ENCODE measurements around the gene PTTG2.
"Not testable (repeated sequence)": the region's sequence is repeated elsewhere in the genome, so short reads cannot be mapped to it uniquely, and the experiment has no call there.

The PTTG2 gene

DNA sequence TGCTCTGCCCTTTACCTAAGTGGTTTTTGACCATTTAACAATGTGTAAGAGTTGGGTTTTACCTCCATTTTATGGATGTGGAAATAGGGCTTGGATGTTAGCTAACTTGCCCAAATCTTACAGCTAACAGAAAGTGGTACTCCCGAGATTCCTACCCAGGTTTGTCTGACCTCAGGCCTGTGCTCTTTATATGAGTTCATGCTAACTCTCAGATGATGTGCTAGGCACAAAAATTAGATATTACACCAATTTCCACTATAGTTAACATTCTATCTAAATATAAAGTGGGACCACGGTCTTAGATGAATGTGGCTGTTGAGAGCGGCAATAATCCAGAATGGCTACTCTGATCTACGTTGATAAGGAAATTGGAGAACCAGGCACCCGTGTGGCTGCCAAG is at the start of gene PTTG2:
TSS of gene PTTG2 (plus strand) at position 301 of the 400 bp plus-strand sequence. CDS start at position 338, 37 bp downstream.
- DNase-seq, result no peak

DNA sequence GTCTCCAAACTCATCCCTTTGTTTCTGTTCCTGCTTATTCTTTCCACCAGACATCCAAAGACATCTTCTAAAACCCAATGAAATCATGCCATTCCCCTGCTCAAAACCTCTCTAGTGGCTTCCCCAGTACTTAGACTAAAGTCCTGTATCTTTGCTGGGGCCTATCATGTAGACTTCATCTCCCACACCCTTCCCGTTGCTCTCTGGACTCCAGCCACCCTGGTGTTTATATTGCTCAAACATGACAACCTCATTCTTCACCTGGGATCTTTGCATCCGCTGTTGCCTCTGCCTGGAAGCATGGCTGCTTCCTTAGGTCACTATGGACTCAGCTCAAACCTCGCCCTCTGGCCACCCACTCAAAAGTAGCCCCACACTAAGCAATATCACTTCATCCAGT is 45.7 kb upstream of the PTTG2 start:
- DNase-seq, result no peak

DNA sequence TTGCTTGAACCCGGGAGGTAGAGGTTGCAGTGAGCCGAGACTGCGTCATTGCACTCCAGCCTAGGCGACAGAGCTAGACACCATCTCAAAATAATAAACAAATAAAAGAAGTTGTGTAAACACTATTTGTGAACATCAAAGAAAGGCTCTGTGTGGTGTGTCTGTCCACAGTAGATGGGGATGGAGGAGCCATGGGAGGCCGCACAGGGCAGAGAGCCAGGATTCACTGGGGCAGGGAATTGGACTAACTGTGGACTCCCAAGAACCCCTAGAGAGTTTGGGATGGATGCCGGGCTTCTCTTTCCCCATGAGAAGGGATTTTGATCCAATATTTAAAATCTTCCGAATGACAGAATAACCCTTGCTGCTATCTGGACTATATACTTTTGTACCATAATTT is 42.8 kb upstream of the PTTG2 start:
- no peak for DNase-seq

DNA sequence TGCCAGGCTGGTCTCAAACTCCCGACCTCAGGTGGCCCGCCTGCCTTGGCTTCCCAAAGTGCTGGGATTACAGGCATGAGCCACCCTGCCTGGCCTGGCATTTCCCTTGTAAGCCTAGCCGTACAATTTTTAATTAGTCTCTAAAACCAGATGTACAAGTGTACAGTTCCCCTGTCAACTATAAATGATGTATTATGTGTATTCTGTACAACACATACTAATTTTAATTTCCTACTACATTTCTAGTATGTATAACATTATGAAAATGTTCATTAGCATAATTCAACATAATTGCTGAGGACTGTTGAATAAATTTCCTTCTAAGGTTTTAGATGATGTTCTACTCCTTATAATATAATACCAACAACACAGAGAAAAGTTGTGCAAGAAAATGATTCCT is 41.5 kb upstream of the PTTG2 start:
- DNase-seq, result no peak

DNA sequence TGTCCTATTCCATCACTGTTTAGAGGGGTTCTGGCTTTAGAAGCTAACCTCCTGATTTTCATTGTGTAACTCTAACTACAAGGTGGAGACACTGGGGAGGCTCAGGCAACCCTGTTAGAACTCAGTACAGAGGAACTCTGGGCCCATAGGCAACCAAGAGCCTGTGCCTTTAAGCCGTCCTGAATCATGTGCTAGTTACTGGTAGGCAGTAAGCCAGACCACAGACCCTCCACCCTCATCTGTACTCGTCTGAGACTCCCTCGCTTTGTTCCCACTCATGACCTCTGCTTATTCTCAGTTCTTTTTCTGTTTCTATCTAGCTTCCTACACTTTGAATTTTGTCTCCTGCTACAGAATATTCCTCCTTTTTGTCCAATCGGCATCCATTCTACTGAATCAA is 37.9 kb upstream of the PTTG2 start:
- no peak for DNase-seq

DNA sequence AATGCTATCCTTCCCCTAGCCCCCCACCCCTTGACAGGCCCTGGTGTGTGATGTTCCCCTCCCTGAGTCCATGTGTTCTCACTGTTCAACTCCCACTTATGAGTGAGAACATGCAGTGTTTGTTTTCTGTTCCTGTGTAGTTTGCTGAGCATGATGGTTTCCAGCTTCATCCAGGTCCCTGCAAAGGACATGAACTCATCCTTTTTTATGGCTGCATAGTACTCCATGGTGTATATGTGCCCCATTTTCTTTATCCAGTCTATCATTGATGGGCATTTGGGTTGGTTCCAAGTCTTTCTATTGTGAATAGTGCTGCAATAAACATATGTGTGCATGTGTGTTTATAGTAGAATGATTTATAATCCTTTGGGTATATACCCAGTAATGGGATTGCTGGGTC is 37.1 kb upstream of the PTTG2 start:
- DNase-seq, result not testable (repeated sequence)

DNA sequence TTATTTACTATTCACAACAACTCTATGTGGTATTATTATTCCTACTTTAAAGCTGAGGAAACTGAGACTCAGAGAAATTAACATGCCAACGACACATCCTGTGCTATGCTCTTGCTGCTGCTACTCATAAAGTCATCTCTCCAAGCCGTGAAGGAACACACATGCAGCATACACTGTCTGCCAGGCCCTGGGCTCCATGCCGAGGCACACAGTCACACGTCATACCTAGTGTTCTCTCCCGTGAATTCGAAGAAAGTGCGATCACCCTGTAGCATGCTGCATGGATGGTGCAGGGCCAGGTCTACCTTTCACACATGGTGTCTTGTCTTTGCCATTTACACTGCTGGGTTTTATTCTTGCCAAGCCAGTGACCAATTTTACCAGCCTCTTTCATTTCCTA is 35.3 kb upstream of the PTTG2 start:
- no peak for DNase-seq

DNA sequence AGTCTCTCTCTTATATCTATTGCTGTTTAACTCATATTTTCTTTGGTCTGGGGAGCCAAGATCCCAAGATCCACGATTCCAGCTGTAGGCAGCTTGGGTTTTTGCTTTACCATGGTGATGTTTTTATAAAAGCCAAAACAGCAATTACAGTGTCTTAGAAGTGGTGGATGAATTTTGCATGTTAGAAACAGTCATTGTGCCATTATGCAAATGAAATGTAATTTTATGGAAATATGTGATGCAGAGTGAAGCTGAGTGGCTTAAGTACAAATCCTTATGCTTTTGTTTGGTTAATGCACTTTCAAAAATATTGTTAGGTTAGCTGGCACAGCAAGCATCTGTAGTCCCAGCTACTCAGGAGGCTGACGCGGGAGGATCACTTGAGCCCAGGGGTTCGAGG is 32.8 kb upstream of the PTTG2 start:
- no peak for DNase-seq

DNA sequence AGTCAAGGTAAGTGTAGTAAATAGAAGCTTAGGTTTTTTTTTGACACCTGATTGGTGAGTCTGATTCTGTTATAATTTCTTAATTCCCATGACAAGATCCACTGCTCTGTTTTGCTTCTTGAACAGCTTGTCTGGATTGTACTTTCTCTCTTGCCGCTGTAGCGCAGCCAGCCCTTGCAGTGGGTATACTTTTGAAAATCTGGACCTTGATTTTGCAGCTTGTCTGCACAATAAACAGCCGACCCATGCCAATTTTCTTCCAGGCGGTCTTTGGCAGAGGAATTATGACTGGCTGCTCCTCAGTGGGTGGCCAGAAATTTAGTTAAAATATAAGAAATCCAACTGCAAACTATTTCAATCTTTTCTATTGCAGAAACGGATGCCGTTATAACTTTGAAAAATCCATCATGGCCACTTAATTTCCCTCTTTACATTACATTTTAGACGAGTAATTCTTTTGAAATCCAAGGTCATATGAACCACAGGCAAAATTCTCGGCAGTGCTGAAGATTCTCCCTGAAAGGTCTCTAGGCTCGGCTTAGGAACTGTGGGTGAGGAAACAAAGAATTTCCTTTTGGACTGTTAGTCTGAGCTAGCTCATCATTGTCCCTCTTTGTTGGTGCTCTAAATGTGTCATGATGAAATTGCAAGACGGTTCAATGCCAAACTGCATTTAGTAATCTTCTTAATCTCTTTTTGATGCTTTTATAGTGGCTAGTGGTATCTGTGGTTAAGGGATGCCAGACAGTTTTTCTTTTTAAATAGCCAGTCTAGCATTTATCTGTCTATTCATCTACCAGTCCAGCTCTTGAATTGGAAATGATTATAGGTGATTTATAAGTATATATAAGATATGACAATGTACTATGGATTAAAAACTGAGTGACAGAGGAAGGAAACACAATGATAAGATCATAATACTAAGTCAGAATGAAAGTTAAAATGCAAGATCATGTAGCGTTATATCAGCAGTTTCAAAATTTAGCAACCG is 31.5 kb upstream of the PTTG2 start:
- peak; percentile 23 for DNase-seq

DNA sequence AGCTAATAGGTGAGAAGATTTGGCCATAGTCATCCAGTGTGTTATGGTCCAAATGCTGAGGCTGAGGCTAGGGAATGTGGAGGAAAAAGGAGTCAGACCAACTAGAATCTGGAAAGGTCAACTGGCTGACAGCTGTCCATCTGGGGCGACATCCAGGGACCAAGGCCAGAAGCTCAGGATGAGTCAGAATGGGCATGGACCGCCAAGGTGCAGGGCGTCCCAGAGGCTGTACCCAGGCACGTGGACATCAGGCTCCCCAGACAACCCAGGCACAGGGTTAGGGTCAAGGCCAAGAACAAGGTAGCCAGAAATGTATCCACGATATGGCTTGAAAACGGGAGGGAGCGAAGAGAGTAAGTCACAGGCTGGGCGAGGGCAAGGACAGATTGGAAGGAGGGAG is 26.1 kb upstream of the PTTG2 start:
- DNase-seq, result no peak

DNA sequence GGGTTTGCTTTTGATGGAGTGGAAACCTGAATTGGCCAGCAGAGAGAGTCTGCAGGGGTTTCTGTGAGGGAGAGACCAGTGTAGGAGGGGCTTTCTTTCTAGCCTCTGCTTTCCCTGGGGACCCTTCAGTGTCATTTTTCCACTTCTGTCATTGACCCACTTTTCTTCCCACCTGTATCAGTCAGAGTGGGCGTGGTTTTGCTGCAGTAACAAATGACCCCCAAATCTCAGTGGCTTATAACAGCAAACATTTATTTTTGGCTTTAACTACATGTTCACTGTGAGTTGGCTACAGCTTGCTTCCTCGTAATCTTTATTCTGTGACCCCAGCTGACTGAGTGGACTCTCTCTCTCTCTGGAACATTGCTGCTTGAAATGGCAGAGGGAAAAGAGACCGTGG is 25.6 kb upstream of the PTTG2 start:
- no peak for DNase-seq

DNA sequence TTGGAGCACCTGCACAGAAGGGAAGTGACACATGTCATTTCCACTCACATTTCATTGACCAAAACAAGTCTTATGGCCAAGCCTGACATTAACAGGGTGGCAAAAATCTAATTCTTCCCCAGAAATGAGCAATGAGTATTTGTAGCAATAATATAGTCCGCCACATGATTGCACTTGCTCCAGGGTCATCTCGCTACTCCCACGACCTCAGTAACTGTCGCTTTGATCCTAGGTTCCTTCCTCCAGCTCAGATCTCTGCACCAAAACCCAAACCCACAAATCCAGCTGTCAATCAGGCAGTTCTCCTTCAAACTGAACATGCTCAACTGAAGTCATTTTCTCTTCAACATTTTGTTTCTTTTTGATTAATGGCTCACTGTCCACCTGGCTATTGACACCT is 25.2 kb upstream of the PTTG2 start:
- DNase-seq, result no peak

DNA sequence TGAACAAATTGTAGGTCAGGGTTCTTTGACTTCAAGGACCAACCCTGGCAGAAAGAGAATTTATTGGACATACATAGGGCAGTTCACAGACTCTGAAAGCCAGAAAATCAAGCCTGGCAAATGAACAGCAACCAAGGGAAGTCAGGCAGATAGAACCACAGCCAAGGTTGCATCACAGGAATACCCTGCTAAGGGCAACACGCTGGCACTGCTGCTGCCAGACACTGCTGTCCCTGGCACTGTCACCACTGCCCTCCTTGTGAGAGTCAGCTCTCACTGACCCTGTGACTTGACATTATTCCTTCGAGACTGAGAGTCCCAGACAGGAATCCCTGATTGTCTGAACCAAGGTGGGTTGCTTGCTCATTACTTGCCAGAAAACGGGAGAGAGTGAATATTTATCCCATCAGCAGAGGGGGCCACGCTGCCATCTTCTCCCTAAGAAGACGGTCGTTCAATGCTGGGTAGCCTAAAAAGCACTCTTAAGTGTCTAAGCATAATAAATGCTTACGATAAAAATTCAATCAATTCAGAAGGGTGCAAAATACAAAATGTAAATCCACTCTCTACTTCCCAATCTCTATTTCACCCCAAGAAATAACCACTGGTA is 23.2 kb upstream of the PTTG2 start:
- peak; percentile 8 for DNase-seq

DNA sequence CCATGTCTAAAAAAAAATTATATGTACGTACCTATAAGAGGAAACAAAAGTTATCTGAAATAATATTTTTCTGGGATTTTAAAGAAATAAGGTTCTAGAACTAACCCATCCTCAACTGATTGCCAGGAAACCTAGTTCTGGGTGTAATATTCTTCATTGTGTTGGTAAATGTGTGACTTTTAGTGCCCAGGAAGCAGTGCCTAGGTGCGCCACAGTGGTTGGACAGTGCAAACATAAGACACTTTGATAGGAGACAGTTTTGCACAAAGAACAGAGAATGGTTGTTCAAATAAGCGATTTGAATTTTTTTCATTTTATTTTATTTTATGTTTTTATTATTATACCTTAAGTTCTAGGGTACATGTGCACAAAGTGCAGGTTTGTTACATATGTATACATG is 22.0 kb upstream of the PTTG2 start:
- no peak for DNase-seq

DNA sequence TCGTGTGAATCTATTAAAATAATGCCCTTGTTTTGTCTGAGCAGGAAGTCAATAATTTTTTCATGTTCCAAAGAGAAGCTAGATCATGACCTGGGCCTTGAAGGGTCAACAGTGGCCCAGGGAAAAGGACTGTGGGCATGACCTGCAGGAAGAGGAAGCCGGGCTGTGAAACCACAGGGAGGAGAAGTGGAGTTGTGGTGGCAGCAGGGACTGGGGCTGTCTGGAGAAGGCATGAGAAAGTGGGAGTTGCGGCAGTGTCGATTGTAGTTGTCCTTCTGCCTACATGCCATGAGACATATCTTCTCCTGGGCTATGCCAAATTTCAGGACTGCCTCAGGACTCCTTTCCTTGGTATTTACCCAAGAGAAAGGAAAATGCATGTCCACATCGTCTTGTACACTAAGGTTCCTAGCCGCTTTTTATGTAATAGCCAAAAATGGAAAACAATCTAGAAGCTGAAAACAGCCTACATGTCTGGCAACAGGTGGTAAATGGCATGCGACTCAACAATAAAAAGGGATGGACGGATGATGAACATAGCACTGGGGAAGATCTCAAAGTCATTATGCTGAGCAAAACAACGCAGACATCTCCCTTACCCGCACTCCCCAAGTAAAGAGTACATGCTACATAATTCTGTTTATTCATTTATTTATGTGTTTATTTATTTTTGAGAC is 13.6 kb upstream of the PTTG2 start:
- no peak for DNase-seq

DNA sequence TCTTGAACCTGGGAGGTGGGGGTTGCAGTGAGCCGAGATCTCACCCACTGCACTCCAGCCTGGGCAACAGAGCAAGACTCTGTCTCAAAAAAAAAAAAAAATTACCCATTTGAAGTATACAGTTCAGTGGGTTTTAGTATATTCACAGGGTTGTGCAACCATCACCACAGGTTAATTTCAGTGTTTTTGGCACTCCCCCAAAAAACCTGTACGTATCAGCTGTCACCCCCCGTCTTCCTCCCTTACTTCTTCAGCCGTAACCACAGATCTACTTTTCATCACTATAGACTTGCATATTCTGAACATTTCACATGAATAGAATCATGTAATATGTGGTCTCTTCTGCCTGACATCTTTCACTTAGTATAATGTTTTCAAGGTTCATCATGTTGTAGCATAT is 11.7 kb upstream of the PTTG2 start:
- no peak for DNase-seq

DNA sequence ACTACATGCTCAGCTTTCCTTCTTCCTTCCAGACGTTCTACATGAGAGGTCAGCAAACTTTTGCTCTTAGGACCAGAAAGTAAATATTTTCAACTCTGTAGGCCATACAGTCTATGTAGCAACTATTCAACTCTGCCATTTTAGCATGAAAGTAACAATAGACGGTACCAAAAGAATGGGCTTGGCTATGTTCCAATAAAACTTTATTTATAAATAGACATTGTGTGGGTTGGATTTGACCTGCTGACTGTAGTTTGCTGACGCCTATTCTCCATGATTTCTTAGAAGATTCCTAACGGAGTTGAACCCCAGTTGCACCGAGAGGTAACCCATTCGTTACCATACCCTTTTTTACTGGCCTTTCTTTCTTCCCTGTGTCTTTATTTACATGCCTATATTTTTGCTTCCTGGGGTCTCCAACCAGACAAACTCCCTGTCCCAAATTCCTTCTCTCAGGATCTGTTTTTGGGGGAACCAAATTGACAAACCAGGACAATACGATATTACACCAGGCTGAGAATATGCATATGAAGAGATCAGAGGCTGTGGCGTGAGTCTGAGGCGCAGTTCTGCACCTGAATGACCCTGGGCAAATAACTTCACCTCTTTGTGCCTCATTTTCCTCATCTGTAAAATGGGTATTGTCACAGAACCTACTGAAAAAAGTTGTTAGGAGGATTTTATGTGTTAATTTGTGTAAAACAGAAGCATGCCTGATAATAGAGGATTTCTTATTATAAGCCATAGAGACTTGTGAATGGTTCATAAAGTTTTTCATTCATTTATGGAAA is 10.4 kb upstream of the PTTG2 start:
- no peak for DNase-seq

DNA sequence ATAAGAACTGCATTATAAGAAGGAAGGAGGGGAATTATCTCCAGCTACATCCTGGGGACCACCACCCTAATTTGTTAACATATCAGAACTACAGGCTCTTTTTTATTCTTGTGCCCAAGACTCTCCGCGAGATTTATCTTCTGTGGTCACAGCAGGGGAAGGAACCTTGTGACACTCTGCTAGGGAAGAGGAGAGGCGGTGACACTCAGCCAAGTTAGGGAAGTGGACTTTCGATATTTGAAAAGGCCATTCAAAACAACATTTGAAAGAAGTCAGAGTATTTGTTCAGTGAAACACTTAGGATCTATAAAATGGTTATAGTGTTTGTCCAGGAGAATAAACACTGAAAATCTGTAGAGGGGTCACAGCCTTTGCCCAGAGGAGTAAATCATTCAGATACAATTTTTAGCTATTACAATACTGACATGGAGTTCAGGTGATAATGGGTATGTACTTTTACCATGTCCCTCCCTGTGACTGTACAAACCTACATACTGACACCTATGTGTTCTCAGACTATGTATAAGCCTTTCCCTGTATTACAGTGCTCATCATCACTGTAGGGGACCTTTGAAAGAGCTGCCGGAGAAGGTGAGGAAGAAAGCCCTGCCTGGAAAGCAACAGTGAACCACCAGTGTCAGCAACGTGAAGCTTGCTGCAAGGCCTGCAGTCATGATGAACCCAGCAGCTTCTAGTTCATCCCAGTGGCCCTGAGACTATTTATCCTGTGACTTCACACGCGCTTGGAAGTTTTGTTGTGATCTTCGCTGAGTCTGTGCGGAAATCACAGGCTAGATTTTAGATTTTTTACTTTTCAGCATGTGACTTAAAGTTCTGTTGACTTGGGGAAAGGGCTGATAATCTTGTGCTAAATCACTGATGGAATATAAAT is 8.5 kb upstream of the PTTG2 start:
- DNase-seq, result peak; percentile 18

DNA sequence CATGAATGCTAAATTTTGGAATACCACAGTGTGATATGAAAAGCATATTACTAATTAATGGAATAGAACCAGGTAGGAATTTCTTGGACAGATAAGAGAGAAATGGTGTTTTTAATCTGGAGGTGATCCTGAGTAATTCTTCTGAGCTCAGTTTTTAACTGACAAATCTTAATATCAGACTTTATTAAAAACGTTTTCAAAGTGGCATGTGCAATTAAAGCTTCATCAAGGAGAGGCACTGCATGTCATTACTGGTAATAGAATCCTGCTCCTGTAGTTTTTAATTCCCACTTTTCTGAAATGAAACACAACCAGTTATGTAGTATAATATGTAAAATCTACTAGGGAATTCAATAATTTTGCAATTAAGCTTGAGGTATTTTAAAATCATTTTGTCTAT is 7.0 kb upstream of the PTTG2 start:
- DNase-seq, result no peak

DNA sequence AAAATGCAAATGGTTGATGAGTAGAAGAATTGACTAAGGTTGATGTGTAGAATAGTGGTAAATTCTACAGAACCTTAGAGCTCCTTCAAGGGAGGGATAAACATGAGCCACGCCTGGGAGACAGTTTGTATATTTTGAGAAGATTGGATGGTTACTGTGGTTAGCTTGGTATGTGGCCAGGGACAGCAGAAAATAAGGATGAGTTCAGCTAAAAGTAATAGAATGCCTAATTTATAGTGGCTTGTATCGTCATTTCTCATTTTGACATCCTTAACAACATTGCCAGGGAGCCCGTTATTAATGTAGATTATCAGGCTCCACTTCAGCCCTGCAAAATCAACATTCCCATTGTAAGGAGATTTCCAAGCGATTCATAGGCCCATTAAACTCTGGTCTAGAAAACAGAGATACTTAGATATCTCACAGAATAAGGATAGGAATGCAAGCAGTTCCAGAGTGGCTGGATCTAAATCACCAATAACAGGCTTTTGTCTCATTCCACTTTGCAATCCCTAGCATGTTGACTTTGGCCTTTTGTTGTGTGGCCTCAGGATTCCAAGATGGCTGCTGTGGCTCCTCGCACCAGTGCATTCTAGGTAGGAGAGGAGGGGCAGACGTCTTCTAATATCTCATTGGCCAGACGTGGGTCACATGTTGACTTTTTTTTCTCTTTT is 6.4 kb upstream of the PTTG2 start:
- no peak for DNase-seq

DNA sequence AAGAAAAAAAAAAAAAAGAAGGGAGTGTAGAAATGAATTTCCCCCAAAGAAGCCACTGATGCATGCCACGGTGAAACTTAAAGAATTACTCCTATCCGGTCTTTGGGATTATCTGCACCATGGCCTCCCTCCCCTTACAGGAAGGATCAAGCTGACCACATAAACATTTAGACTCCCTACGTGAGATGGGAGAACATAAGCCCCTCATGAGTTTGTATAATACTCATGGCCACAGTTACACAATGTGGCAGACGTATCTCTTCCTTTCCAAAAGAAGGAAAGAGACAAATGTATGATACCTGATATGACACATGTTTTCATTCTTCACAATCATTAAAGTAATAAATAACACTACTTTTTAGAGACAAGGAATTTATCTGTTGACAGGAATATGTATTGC is 3.3 kb upstream of the PTTG2 start:
- DNase-seq, result no peak

Data from midbrain (tissue), 1 donor.